DND-41 (cell line): Measurements from ENCODE around the gene UQCC2.

Source experiments
- ATAC-seq: fragments of 200-7000 bp; cut with Tn5 transposase; 3 replicates; pipeline ENCODE4 v1.9.1; 2021; ENCODE audit warnings: low read depth; ENCODE audit not compliant: insufficient read depth
- DNase-seq: peaks from one replicate; pipeline ENCODE4 v3.0.0-alpha.2; 2020
- H2AFZ ChIP-seq: 2 replicates; pipeline ENCODE4 v1.6.0; 2012; ENCODE audit warnings: low read depth, low read length
- H3K27ac ChIP-seq: 2 replicates; pipeline ENCODE4 v1.5.1; 2012; ENCODE audit warnings: low read length, inconsistent platforms
- H3K27me3 ChIP-seq: fragments of 200-600 bp; sonication (generic); 2 replicates; pipeline ENCODE4 v1.6.0; 2012; ENCODE audit warnings: low read length, mild to moderate bottlenecking, inconsistent platforms; ENCODE audit not compliant: insufficient read depth, poor library complexity
- H3K36me3 ChIP-seq: 2 replicates; pipeline ENCODE4 v1.5.1; 2012; ENCODE audit warnings: low read length, inconsistent platforms; ENCODE audit not compliant: insufficient read depth
- H3K4me1 ChIP-seq: 2 replicates; pipeline ENCODE4 v1.5.1; 2012; ENCODE audit warnings: mild to moderate bottlenecking, low read length; ENCODE audit not compliant: insufficient read depth
- H3K4me2 ChIP-seq: 2 replicates; pipeline ENCODE4 v1.6.0; 2012; ENCODE audit warnings: mild to moderate bottlenecking, moderate library complexity, low read length, inconsistent platforms; ENCODE audit not compliant: insufficient read depth
- H3K4me3 ChIP-seq, 2 experiments: fragments of 200-600 bp in 1 of 2; shearing (Covaris generic) in 1 of 2; 2 replicates each; pipeline ENCODE4 v1.5.1; 2012 to 2016; ENCODE audit warnings: inconsistent platforms in 2 of 2, low read length in 2 of 2, mild to moderate bottlenecking in 2 of 2, low read depth in 1 of 2, moderate library complexity in 1 of 2
- H3K79me2 ChIP-seq: 2 replicates; pipeline ENCODE4 v1.6.0; 2012; ENCODE audit warnings: low read length, inconsistent platforms; ENCODE audit not compliant: insufficient read depth
- H3K9ac ChIP-seq: 2 replicates; pipeline ENCODE4 v1.6.0; 2012; ENCODE audit warnings: low read depth, mild to moderate bottlenecking, inconsistent platforms, low read length, moderate library complexity
- H3K9me3 ChIP-seq: 2 replicates; pipeline ENCODE4 v1.5.1; 2012; ENCODE audit warnings: low read length, moderate library complexity, mild to moderate bottlenecking, inconsistent platforms; ENCODE audit not compliant: insufficient read depth, severe bottlenecking
- H4K20me1 ChIP-seq: 2 replicates; pipeline ENCODE4 v1.6.0; 2012; ENCODE audit warnings: low read length; ENCODE audit not compliant: insufficient read depth
- CTCF ChIP-seq: IDR thresholded peaks from 2 replicates; pipeline ENCODE4 v1.5.1; 2012; ENCODE audit warnings: borderline replicate concordance, low read length, moderate library complexity, mild to moderate bottlenecking; ENCODE audit not compliant: poor library complexity, severe bottlenecking; ENCODE audit errors: extremely low read depth
- EZH2 ChIP-seq: IDR thresholded peaks from 3 replicates; pipeline ENCODE4 v1.6.1; 2012; ENCODE audit warnings: borderline replicate concordance, low read depth, mild to moderate bottlenecking, moderate library complexity, low read length, inconsistent platforms; ENCODE audit not compliant: severe bottlenecking

Gene UQCC2

GRCh38 chr6:33742092-33742491, 30.6 kb upstream of the UQCC2 start:
- Histone ChIP-seq H3K9me3 (no peaks in the 10 kb centered on the region), H3K36me3 (no peaks in the 10 kb centered on the region), H3K79me2 (no peaks in the 10 kb centered on the region), H4K20me1 (peaks cover 3% of the 10 kb centered on the region; the same call in 1 of the 2 replicates), H3K27me3 (peaks cover 4% of the 10 kb centered on the region), H3K27ac (no peak overlapping the region), H3K9ac (no peak overlapping the region), H2AFZ (no peak overlapping the region), H3K4me3 (no peak overlapping the region), H3K4me2 (no peak overlapping the region), H3K4me1 (no peaks in the 10 kb centered on the region)
- no peak for TF ChIP-seq CTCF
- TF ChIP-seq EZH2: no peak
- DNase-seq: no peak
- ATAC-seq: no peak

GRCh38 chr6:33740794-33741193, 29.3 kb upstream of the UQCC2 start:
- H3K27ac ChIP-seq: no peak overlapping the region
- no peak overlapping the region for H2AFZ ChIP-seq

DNA sequence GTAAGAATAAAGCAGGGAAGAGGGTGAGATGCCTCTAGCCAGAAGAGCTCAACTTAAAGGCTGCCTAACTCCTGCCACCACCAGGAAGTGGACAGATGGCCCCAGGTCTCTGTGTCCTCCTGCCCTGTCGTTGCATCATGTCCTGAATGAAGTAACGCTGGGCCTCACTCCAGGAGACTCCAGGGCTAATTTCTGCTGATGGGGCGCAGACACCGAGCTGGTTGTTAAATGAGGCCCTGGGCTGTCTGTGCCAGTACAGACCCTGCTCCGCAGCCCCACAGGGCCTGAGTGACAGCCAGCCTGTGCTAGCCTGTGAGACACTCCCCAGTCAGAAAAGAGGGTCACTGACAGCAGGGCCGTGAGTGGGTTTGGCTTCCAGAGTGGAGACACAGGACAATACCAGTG, 28.7 kb upstream of the UQCC2 start:
- Histone ChIP-seq H3K4me3 (no peak overlapping the region), H4K20me1 (peaks cover 3% of the 10 kb centered on the region; the same call in 1 of the 2 replicates), H3K79me2 (no peaks in the 10 kb centered on the region), H3K27ac (no peak overlapping the region), H3K9me3 (no peaks in the 10 kb centered on the region), H3K4me2 (no peak overlapping the region), H3K27me3 (peaks cover 4% of the 10 kb centered on the region), H3K36me3 (no peaks in the 10 kb centered on the region), H2AFZ (no peak overlapping the region), H3K9ac (no peak overlapping the region), H3K4me1 (no peaks in the 10 kb centered on the region)
- TF ChIP-seq EZH2 (no peak), CTCF (no peak)
- no peak for ATAC-seq
- no peak for DNase-seq

More at GRCh38 chr6:33740794-33741193, 29.3 kb upstream of the UQCC2 start:
- TF ChIP-seq CTCF (no peak), EZH2 (no peak)
- no peaks in the 10 kb centered on the region for H3K79me2 ChIP-seq
- H3K9ac ChIP-seq: no peak overlapping the region
- H3K4me3 ChIP-seq: no peak overlapping the region
- ATAC-seq: no peak
- no peaks in the 10 kb centered on the region for H3K9me3 ChIP-seq
- H3K27me3 ChIP-seq: peaks cover 4% of the 10 kb centered on the region
- no peaks in the 10 kb centered on the region for H3K36me3 ChIP-seq
- no peak overlapping the region for H3K4me2 ChIP-seq
- H3K4me1 ChIP-seq: no peaks in the 10 kb centered on the region
- DNase-seq: no peak
- peaks cover 3% of the 10 kb centered on the region; the same call in 1 of the 2 replicates for H4K20me1 ChIP-seq

GRCh38 chr6:33739571-33739970, 28.1 kb upstream of the UQCC2 start:
- peaks cover 4% of the 10 kb centered on the region for H3K27me3 ChIP-seq
- TF ChIP-seq CTCF: no peak
- TF ChIP-seq EZH2: no peak
- H3K79me2 ChIP-seq: no peaks in the 10 kb centered on the region
- no peak for ATAC-seq
- no peak overlapping the region for H3K4me2 ChIP-seq
- H3K4me1 ChIP-seq: no peaks in the 10 kb centered on the region
- DNase-seq: no peak
- no peak overlapping the region for H3K27ac ChIP-seq
- H3K9ac ChIP-seq: no peak overlapping the region
- peaks cover 3% of the 10 kb centered on the region; the same call in 1 of the 2 replicates for H4K20me1 ChIP-seq
- H3K36me3 ChIP-seq: no peaks in the 10 kb centered on the region
- no peak overlapping the region for H2AFZ ChIP-seq
- no peak overlapping the region for H3K4me3 ChIP-seq
- H3K9me3 ChIP-seq: no peaks in the 10 kb centered on the region
